Endothelial cell (in vitro differentiated cells): ENCODE data around the gene SAMD4A. TPM values are rescaled to one million over a fixed set of nuclear protein-coding genes. Genes with fewer than 3 reads are reported as not detected.
A peak's percentile ranks its signal among the peaks of the same experiment; 100 is the strongest.
"Not testable (repeated sequence)": the region's sequence is repeated elsewhere in the genome, so short reads cannot be mapped to it uniquely, and the experiment has no call there.

Experiments used
- DNase-seq: peaks from one replicate; pipeline ENCODE4 v3.0.0; 2021; ENCODE audit warnings: low spot score
- H3K27ac Mint-ChIP-seq: one replicate; pipeline ENCODE4 v1.8.0; 2021; ENCODE audit warnings: mixed read lengths, inconsistent platforms; ENCODE audit not compliant: unreplicated experiment
- H3K27me3 Mint-ChIP-seq: one replicate; pipeline ENCODE4 v1.8.0; 2021; ENCODE audit warnings: mild to moderate bottlenecking, moderate library complexity, mixed read lengths, inconsistent platforms; ENCODE audit not compliant: unreplicated experiment
- H3K36me3 Mint-ChIP-seq: one replicate; pipeline ENCODE4 v1.8.0; 2021; ENCODE audit warnings: mild to moderate bottlenecking, low read depth, mixed read lengths, inconsistent platforms; ENCODE audit not compliant: unreplicated experiment
- H3K4me1 Mint-ChIP-seq: one replicate; pipeline ENCODE4 v1.8.0; 2021; ENCODE audit warnings: mild to moderate bottlenecking, mixed read lengths, inconsistent platforms; ENCODE audit not compliant: unreplicated experiment
- H3K4me3 Mint-ChIP-seq: one replicate; pipeline ENCODE4 v1.8.0; 2021; ENCODE audit warnings: mild to moderate bottlenecking, mixed read lengths, inconsistent platforms; ENCODE audit not compliant: unreplicated experiment
- H3K9me3 Mint-ChIP-seq: one replicate; pipeline ENCODE4 v1.8.0; 2021; ENCODE audit warnings: mixed read lengths, inconsistent platforms; ENCODE audit not compliant: unreplicated experiment
- total RNA-seq: library from RNA; stranded (reverse); fragmentation: NEBNext Ultra II Directional; extraction: Animal tissue kit (Norgen Biotek cat#: 25700); gene quantifications from one replicate; pipeline ENCODE4 v1.2.1, GENCODE V29; 2021; ENCODE audit not compliant: unreplicated experiment
- TF ChIP-seq, protein P1 (sequence below): fragments of 200-600 bp; sonication (generic); IDR thresholded peaks from one replicate; pipeline ENCODE4 v1.5.0; 2021; ENCODE audit warnings: antibody characterized with exemption; ENCODE audit not compliant: unreplicated experiment

The SAMD4A gene
- total RNA-seq, 1 donor from 2014 or later = 9.2 TPM

DNA sequence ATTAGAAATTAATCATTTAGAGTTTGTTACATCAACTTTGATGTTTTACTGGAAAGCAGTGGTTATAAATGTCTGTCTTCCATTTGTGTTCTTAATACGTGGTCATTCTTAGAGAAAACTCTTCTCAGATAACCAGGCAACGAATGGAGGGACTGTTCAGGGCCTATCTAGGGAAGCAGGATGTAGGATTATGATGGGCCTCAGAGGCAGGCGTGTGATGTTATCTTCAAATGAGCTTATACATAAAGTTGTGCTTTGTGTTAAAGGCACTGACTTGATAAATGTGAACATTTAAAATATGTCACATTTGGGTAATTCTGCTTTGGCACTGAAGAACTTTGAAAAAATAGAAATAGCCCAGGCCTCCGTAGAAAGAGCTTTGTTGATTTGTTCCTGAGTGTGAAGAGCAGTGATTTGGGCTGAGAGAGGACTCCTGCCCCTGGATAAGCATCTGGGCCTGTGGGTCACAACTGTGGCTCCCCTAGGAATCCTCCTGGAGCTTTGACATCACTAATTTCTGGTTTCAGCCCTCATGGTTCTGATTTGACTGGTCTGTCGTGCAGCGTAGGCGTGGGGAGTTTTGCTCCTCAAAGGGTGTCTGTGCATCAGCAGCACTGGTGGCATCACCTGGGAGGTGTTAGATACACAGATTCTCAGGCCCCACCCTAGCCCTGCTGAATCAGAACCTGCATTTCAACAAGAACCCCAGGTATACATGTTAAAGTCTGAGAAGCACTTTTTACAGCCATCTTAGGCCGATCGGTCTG lies 55.4 kb downstream of the SAMD4A start:
- Mint-ChIP-seq H3K27me3 (peaks cover 2% of the 10 kb centered on the region), H3K4me3 (no peak overlapping the region), H3K4me1 (peaks cover 43% of the 10 kb centered on the region), H3K9me3 (no peaks in the 10 kb centered on the region), H3K36me3 (no peaks in the 10 kb centered on the region), H3K27ac (no peak overlapping the region)
- DNase-seq = no peak
- TF ChIP-seq, protein P1, sequence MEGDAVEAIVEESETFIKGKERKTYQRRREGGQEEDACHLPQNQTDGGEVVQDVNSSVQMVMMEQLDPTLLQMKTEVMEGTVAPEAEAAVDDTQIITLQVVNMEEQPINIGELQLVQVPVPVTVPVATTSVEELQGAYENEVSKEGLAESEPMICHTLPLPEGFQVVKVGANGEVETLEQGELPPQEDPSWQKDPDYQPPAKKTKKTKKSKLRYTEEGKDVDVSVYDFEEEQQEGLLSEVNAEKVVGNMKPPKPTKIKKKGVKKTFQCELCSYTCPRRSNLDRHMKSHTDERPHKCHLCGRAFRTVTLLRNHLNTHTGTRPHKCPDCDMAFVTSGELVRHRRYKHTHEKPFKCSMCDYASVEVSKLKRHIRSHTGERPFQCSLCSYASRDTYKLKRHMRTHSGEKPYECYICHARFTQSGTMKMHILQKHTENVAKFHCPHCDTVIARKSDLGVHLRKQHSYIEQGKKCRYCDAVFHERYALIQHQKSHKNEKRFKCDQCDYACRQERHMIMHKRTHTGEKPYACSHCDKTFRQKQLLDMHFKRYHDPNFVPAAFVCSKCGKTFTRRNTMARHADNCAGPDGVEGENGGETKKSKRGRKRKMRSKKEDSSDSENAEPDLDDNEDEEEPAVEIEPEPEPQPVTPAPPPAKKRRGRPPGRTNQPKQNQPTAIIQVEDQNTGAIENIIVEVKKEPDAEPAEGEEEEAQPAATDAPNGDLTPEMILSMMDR = no peak

DNA sequence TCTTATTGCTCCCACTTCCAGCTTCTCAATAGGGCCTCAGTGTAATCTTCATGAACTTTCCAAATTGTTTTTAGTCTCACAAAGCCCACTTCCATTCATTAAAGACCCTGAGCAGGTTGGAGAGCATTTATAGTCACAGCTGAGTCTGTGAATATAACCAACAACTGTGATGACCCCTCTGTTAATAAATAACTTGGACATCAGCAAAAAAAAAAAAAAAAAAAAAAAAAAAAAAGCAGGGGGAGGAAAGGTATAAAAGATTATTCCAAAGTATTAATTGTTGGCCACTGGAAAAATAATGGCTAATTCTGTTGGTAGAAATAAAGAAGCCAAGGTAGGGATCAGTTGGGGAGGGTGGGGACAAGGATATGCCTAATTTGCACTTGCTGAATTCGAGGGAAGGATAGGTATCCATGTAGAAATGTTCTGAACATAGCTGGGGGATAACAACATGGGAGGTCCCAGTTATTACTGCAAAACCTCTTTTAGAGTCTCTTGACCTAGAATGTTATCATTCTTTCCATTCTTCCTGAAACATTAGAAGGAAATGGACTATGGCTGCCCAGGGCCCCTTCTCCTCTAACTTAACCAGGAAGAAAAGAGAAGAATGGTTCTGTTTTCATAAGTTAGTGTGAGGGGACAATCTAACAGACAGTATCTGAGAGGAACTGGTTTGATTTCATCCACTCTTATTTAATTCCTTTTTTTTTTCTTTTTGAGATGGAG lies 56.5 kb downstream of the SAMD4A start:
- peaks cover 53% of the 10 kb centered on the region for H3K4me1 Mint-ChIP-seq
- no peak overlapping the region for H3K4me3 Mint-ChIP-seq
- TF ChIP-seq, protein P1 = no peak
- H3K27ac Mint-ChIP-seq = no peak overlapping the region
- no peaks in the 10 kb centered on the region for H3K9me3 Mint-ChIP-seq
- H3K36me3 Mint-ChIP-seq = no peaks in the 10 kb centered on the region
- no peak for DNase-seq
- H3K27me3 Mint-ChIP-seq = peaks cover 2% of the 10 kb centered on the region

DNA sequence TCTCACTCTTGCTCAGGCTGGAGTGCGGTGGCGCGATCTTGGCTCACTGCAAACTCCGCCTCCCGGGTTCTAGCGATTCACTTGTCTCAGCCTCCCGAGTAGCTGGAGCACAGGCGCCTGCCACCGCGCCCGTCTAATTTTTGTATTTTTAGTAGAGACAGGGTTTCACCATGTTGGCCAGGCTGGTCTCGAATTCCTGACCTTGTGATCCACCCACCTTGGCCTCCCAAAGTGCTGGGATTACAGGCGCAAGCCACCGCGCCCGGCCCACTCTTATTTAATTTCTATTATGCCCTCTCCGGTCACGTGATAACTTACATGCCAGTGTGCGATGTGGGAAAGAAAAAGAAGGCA lies 57.1 kb downstream of the SAMD4A start:
- H3K9me3 Mint-ChIP-seq, H3K36me3 Mint-ChIP-seq, H3K27me3 Mint-ChIP-seq, H3K4me3 Mint-ChIP-seq, DNase-seq, H3K27ac Mint-ChIP-seq: not testable (repeated sequence)
- peaks cover 53% of the 10 kb centered on the region for H3K4me1 Mint-ChIP-seq

DNA sequence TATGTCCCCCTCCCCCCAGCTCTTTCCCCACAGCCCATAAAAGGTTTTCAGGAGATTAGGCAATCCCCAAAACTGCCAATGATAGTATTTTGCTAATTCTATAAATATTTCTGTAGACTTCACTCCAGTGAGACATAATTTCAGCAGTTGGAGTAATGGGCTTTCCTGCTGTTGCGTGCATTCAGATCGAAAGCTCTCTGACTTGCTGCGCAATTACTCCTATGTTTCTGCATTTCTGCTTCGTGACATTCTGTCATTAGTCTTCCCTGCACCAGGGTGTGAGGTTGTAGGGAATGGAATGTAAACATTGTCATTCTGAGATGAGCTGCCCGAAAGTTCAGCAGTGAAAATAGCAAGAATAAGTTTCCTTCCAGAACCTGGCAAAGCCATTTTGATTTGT lies 58.2 kb downstream of the SAMD4A start:
- DNase-seq = no peak
- no peaks in the 10 kb centered on the region for H3K36me3 Mint-ChIP-seq
- TF ChIP-seq, protein P1 = no peak
- peaks cover 53% of the 10 kb centered on the region for H3K4me1 Mint-ChIP-seq
- no peak overlapping the region for H3K4me3 Mint-ChIP-seq
- H3K27ac Mint-ChIP-seq = no peak overlapping the region
- peaks cover 2% of the 10 kb centered on the region for H3K27me3 Mint-ChIP-seq
- H3K9me3 Mint-ChIP-seq = no peaks in the 10 kb centered on the region

DNA sequence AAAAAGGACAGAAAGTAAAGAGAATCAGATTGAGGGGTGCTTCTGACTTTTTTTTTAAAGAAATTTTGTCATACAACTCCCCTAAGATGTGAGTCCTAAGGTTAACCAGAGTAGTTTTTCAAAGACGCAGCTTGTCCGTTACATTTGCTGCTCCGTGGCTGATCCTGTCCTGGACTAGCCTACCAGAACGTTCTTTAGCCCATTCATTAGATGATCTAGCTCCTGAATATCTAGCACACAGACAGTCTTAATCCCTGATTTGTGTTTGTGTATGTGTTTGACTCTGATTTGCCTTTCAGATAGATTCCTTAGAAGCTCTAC lies 60.3 kb downstream of the SAMD4A start:
- H3K27ac Mint-ChIP-seq = peak overlapping the region; percentile 100
- peaks cover 52% of the 10 kb centered on the region for H3K4me1 Mint-ChIP-seq
- no peak for DNase-seq
- no peaks in the 10 kb centered on the region for H3K9me3 Mint-ChIP-seq
- no peaks in the 10 kb centered on the region for H3K36me3 Mint-ChIP-seq
- TF ChIP-seq, protein P1 = no peak
- H3K27me3 Mint-ChIP-seq = peaks cover 2% of the 10 kb centered on the region
- peak overlapping the region; percentile 57 for H3K4me3 Mint-ChIP-seq
